H9 (cell line): ENCODE results near the gene CAPN14. TPM values are rescaled to one million over a fixed set of nuclear protein-coding genes. Genes with fewer than 3 reads are reported as not detected.

Experiments
- DNase-seq: peaks from one replicate; pipeline ENCODE4 v3.0.0-alpha.2; 2017
- H2AFZ ChIP-seq: one replicate; pipeline ENCODE4 v1.6.1; 2013; ENCODE audit warnings: mild to moderate bottlenecking, low read length, control low read depth, moderate library complexity
- H2AK5ac ChIP-seq: 2 replicates; pipeline ENCODE4 v1.6.1; 2013; ENCODE audit warnings: low read length, control low read depth, mixed read lengths; ENCODE audit not compliant: insufficient read length
- H2BK120ac ChIP-seq: one replicate; pipeline ENCODE4 v1.6.1; 2013; ENCODE audit warnings: low read depth, mild to moderate bottlenecking, low read length, control low read depth, inconsistent platforms; ENCODE audit not compliant: poor library complexity, severe bottlenecking
- H2BK12ac ChIP-seq: 2 replicates; pipeline ENCODE4 v1.6.1; 2013; ENCODE audit warnings: low read length, control low read depth, mixed read lengths, low read depth; ENCODE audit not compliant: insufficient read length
- H2BK15ac ChIP-seq: 2 replicates; pipeline ENCODE4 v1.6.1; 2013; ENCODE audit warnings: low read depth, low read length, control low read depth
- H2BK20ac ChIP-seq: one replicate; pipeline ENCODE4 v1.6.1; 2013; ENCODE audit warnings: low read depth, mild to moderate bottlenecking, low read length, control low read depth, inconsistent platforms; ENCODE audit not compliant: poor library complexity, severe bottlenecking
- H2BK5ac ChIP-seq: 2 replicates; pipeline ENCODE4 v1.6.1; 2013; ENCODE audit warnings: low read length, control low read depth, mixed read lengths; ENCODE audit not compliant: insufficient read length
- H3K14ac ChIP-seq: 2 replicates; pipeline ENCODE4 v1.6.1; 2013; ENCODE audit warnings: low read length, control low read depth; ENCODE audit not compliant: insufficient read depth
- H3K18ac ChIP-seq: 2 replicates; pipeline ENCODE4 v1.6.1; 2013; ENCODE audit warnings: low read depth, mild to moderate bottlenecking, mixed read lengths, low read length, control low read depth; ENCODE audit not compliant: insufficient read length
- H3K23ac ChIP-seq: 2 replicates; pipeline ENCODE4 v1.6.1; 2013; ENCODE audit warnings: low read length, control low read depth, mixed read lengths, low read depth; ENCODE audit not compliant: insufficient read length
- H3K23me2 ChIP-seq: 2 replicates; pipeline ENCODE4 v1.6.1; 2013; ENCODE audit warnings: low read depth, mild to moderate bottlenecking, mixed read lengths, low read length, control low read depth; ENCODE audit not compliant: insufficient read length, poor library complexity, severe bottlenecking
- H3K27ac ChIP-seq: 2 replicates; pipeline ENCODE4 v1.5.1; 2013; ENCODE audit warnings: low read length, control low read depth, mixed read lengths, low read depth; ENCODE audit not compliant: insufficient read length
- H3K27me3 ChIP-seq: 2 replicates; pipeline ENCODE4 v1.6.1; 2013; ENCODE audit warnings: low read length, control low read depth, inconsistent platforms; ENCODE audit not compliant: insufficient read depth
- H3K4ac ChIP-seq: 2 replicates; pipeline ENCODE4 v1.6.1; 2013; ENCODE audit warnings: low read depth, mild to moderate bottlenecking, control low read depth, inconsistent platforms, low read length, moderate library complexity
- H3K4me1 ChIP-seq: 2 replicates; pipeline ENCODE4 v1.6.1; 2013; ENCODE audit warnings: low read length, control low read depth, inconsistent platforms; ENCODE audit not compliant: insufficient read depth
- H3K4me2 ChIP-seq: 2 replicates; pipeline ENCODE4 v1.6.1; 2013; ENCODE audit warnings: low read length, control low read depth, mixed read lengths; ENCODE audit not compliant: insufficient read length, insufficient read depth
- H3K56ac ChIP-seq: 2 replicates; pipeline ENCODE4 v1.6.1; 2013; ENCODE audit warnings: low read depth, mild to moderate bottlenecking, mixed read lengths, low read length, control low read depth; ENCODE audit not compliant: insufficient read length
- H3K79me1 ChIP-seq: 2 replicates; pipeline ENCODE4 v1.6.1; 2013; ENCODE audit warnings: low read depth, mild to moderate bottlenecking, moderate library complexity, low read length, control low read depth, inconsistent platforms; ENCODE audit not compliant: insufficient read depth, poor library complexity, severe bottlenecking
- H3K79me2 ChIP-seq: 2 replicates; pipeline ENCODE4 v1.6.1; 2013; ENCODE audit warnings: low read length, control low read depth, inconsistent platforms; ENCODE audit not compliant: insufficient read depth
- H3K9ac ChIP-seq: 2 replicates; pipeline ENCODE4 v1.6.1; 2013; ENCODE audit warnings: low read length, control low read depth, mixed read lengths; ENCODE audit not compliant: insufficient read length; ENCODE audit errors: extremely low read depth
- H3K9me3 ChIP-seq: one replicate; pipeline ENCODE4 v1.6.1; 2013; ENCODE audit warnings: low read depth, low read length, inconsistent platforms; ENCODE audit not compliant: control insufficient read depth
- H3T11ph ChIP-seq: one replicate; pipeline ENCODE4 v1.6.1; 2013; ENCODE audit warnings: mild to moderate bottlenecking, low read length, control low read depth, inconsistent platforms
- H4K20me1 ChIP-seq: one replicate; pipeline ENCODE4 v1.6.1; 2013; ENCODE audit not compliant: control insufficient read depth, insufficient read length, insufficient read depth
- H4K5ac ChIP-seq: 2 replicates; pipeline ENCODE4 v1.6.1; 2013; ENCODE audit warnings: low read depth, mild to moderate bottlenecking, mixed read lengths, low read length, control low read depth; ENCODE audit not compliant: insufficient read length
- H4K8ac ChIP-seq: replicated peaks from 2 replicates; pipeline ENCODE4 v1.6.1; 2013; ENCODE audit warnings: low read length, control low read depth, mixed read lengths, low read depth; ENCODE audit not compliant: insufficient read length
- H4K91ac ChIP-seq: 2 replicates; pipeline ENCODE4 v1.6.1; 2013; ENCODE audit warnings: low read depth, mild to moderate bottlenecking, moderate library complexity, mixed read lengths, low read length, control low read depth; ENCODE audit not compliant: insufficient read length
- H3K27ac Mint-ChIP-seq, 3 experiments: 2 replicates in 2 of 3; 3 replicates in 1 of 3; pipeline ENCODE4 v1.8.0; 2020 to 2021; ENCODE audit warnings: mixed read lengths in 3 of 3, mild to moderate bottlenecking in 1 of 3, moderate library complexity in 1 of 3
- H3K27me3 Mint-ChIP-seq: 2 replicates; pipeline ENCODE4 v1.8.0; 2021; ENCODE audit warnings: low read depth, mild to moderate bottlenecking, moderate library complexity, mixed read lengths
- H3K36me3 Mint-ChIP-seq, 3 experiments: 2 replicates in 2 of 3; 3 replicates in 1 of 3; pipeline ENCODE4 v1.8.0; 2020 to 2021; ENCODE audit warnings: low read depth in 3 of 3, mixed read lengths in 3 of 3; ENCODE audit not compliant: insufficient read depth in 1 of 3
- H3K4me1 Mint-ChIP-seq, 2 experiments: 2 replicates each; pipeline ENCODE4 v1.8.0; 2020; ENCODE audit warnings: mixed read lengths in 2 of 2
- H3K4me3 Mint-ChIP-seq, 2 experiments: 2 replicates in 1 of 2; 3 replicates in 1 of 2; pipeline ENCODE4 v1.8.0; 2020 to 2021; ENCODE audit warnings: mild to moderate bottlenecking in 2 of 2, mixed read lengths in 2 of 2, moderate library complexity in 1 of 2
- H3K9me3 Mint-ChIP-seq, 2 experiments: 2 replicates in 1 of 2; 3 replicates in 1 of 2; pipeline ENCODE4 v1.8.0; 2020; ENCODE audit warnings: mild to moderate bottlenecking in 2 of 2, mixed read lengths in 2 of 2, moderate library complexity in 1 of 2
- CTCF ChIP-seq: fragments of 200-600 bp; sonication (generic); conservative IDR thresholded peaks from 3 replicates; pipeline ENCODE4 v1.8.0; 2021; ENCODE audit warnings: antibody characterized with exemption, mild to moderate bottlenecking
- WGBS: extraction: QIAGEN DNeasy Blood & Tissue Kit; methylation state at CpG from one replicate; pipeline ENCODE4 v1.1.7; 2013; ENCODE audit warnings: missing lambda C conversion rate, low lambda C conversion rate, mixed read lengths; ENCODE audit not compliant: insufficient read length; ENCODE audit errors: extremely low coverage; 5-methylcytosine and 5-hydroxymethylcytosine counted together
- total RNA-seq: library from RNA; stranded (reverse); gene quantifications from 2 replicates; pipeline ENCODE4 v1.2.1, GENCODE V29; 2021

Gene CAPN14
- total RNA-seq, 1 experiment from 2014 or later, result 0.09 TPM

- 0 out of 2 replicates have a peak, but pooled peaks cover 3% of the 10 kb centered on the region for H3K4me1 ChIP-seq
- H2BK12ac ChIP-seq, result no peak within 1 kb of the TSS
- H3K79me1 ChIP-seq, result no peaks in the 10 kb centered on the region
- no peak within 1 kb of the TSS for H2BK120ac ChIP-seq
- no peak within 1 kb of the TSS for H3K18ac ChIP-seq
- H3K23ac ChIP-seq, result no peak within 1 kb of the TSS
- TF ChIP-seq CTCF, result peak; percentile 89
- no peaks in the 10 kb centered on the region for H4K20me1 ChIP-seq
- H3K27ac ChIP-seq, result no peak within 1 kb of the TSS
- H4K8ac ChIP-seq, result no peak within 1 kb of the TSS
- no peaks in the 10 kb centered on the region for H3K9me3 ChIP-seq
- peak within 1 kb of the TSS; percentile 27 for H2AFZ ChIP-seq
- H3K23me2 ChIP-seq, result peaks cover 5% of the 10 kb centered on the region
- no peak within 1 kb of the TSS for H4K91ac ChIP-seq
- no peak within 1 kb of the TSS for H2AK5ac ChIP-seq
- Mint-ChIP-seq H3K27me3 (peaks cover 14% of the 10 kb centered on the region), H3K27ac (peak within 1 kb of the TSS in 1 of 3 experiments; percentile 4; a peak in 1 of 7 replicates), H3K36me3 (peaks cover 0 to 1% (median 0%) of the 10 kb centered on the region in 3 experiments; a peak in 2 of 7 replicates), H3K4me3 (peak within 1 kb of the TSS; percentile 71 to 80), H3K4me1 (peaks cover 19 to 25% of the 10 kb centered on the region in 2 experiments), H3K9me3 (no peaks in the 10 kb centered on the region)
- H3K27me3 ChIP-seq, result peaks cover 4% of the 10 kb centered on the region; the same call in 1 of the 2 replicates
- H3T11ph ChIP-seq, result no peak within 1 kb of the TSS
- DNase-seq, result peak; percentile 99
- H2BK20ac ChIP-seq, result no peak within 1 kb of the TSS
- H3K56ac ChIP-seq, result no peak within 1 kb of the TSS
- H3K14ac ChIP-seq, result peak within 1 kb of the TSS; percentile 73
- no peak within 1 kb of the TSS for H3K9ac ChIP-seq
- no peak within 1 kb of the TSS for H4K5ac ChIP-seq
- H2BK15ac ChIP-seq, result no peak within 1 kb of the TSS
- no peak within 1 kb of the TSS for H2BK5ac ChIP-seq
- H3K4ac ChIP-seq, result no peak within 1 kb of the TSS
- H3K79me2 ChIP-seq, result no peaks in the 10 kb centered on the region
- H3K4me2 ChIP-seq, result peak within 1 kb of the TSS; percentile 88
- WGBS, result no CpG with 5 or more reads among the region's 74 CpGs
Observed at GRCh38 chr2:31233741-31234682, 16.7 kb upstream of the CAPN14 start, which contains the start of gene EHD3. EHD3 (plus strand) TSS chr2:31234152; CDS start chr2:31234622, 470 bp downstream.
